Skin epidermis (tissue), 12 donors: ENCODE data around the gene UBR3.
A peak's percentile ranks its signal among the peaks of the same experiment; 100 is the strongest.
"Not testable (repeated sequence)": the region's sequence is repeated elsewhere in the genome, so short reads cannot be mapped to it uniquely, and the experiment has no call there.

Source experiments
- H3K27ac ChIP-seq, 21 experiments: fragments of 200-600 bp; sonication (generic) in 11 of 21; one replicate each; pipeline ENCODE4 v1.5.0; 2020; ENCODE audit warnings: mild to moderate bottlenecking in 3 of 21, inconsistent platforms in 2 of 21, moderate library complexity in 2 of 21
- H3K4me3 ChIP-seq, 7 experiments: fragments of 200-600 bp; sonication (generic) in 2 of 7; one replicate each; pipeline ENCODE4 v1.5.0; 2020; ENCODE audit warnings: inconsistent platforms in 2 of 7, mild to moderate bottlenecking in 2 of 7, moderate library complexity in 1 of 7

Gene UBR3

GRCh38 chr2:169925968-169926367 lies 98.7 kb downstream of the UBR3 start:
- no peak overlapping the region for H3K27ac ChIP-seq
- H3K4me3 ChIP-seq = no peak overlapping the region

GRCh38 chr2:169928463-169928864 lies 101.2 kb downstream of the UBR3 start:
- no peak overlapping the region for H3K4me3 ChIP-seq
- no peak overlapping the region for H3K27ac ChIP-seq

- H3K27ac ChIP-seq = peak overlapping the region in 1 of 21 experiments; percentile 13
- H3K4me3 ChIP-seq = peak overlapping the region in 1 of 7 experiments; percentile 3
These were observed 106.0 kb downstream of the UBR3 start for GRCh38 chr2:169933124-169933711.

- H3K27ac ChIP-seq, H3K4me3 ChIP-seq: not testable (repeated sequence)
These were observed 109.4 kb downstream of the UBR3 start for GRCh38 chr2:169936652-169937051.

GRCh38 chr2:169945515-169945914 lies 118.3 kb downstream of the UBR3 start:
- Histone ChIP-seq H3K4me3 (no peak overlapping the region), H3K27ac (no peak overlapping the region)

GRCh38 chr2:169946092-169946491 lies 118.8 kb downstream of the UBR3 start:
- Histone ChIP-seq H3K27ac (no peak overlapping the region), H3K4me3 (no peak overlapping the region)

GRCh38 chr2:169946546-169946945 lies 119.3 kb downstream of the UBR3 start:
- no peak overlapping the region for H3K27ac ChIP-seq
- H3K4me3 ChIP-seq = no peak overlapping the region

- Histone ChIP-seq H3K27ac (no peak overlapping the region), H3K4me3 (no peak overlapping the region)
These were observed 128.7 kb downstream of the UBR3 start for GRCh38 chr2:169955940-169956339.

- not testable (repeated sequence) for H3K27ac ChIP-seq, H3K4me3 ChIP-seq
These were observed 130.0 kb downstream of the UBR3 start for GRCh38 chr2:169957219-169957618.

GRCh38 chr2:169961911-169962310 lies 134.7 kb downstream of the UBR3 start:
- H3K4me3 ChIP-seq = no peak overlapping the region
- no peak overlapping the region for H3K27ac ChIP-seq

- H3K4me3 ChIP-seq = no peak overlapping the region
- no peak overlapping the region for H3K27ac ChIP-seq
These were observed 136.5 kb downstream of the UBR3 start for GRCh38 chr2:169963786-169964185.

GRCh38 chr2:169964740-169965139 lies 137.5 kb downstream of the UBR3 start:
- Histone ChIP-seq H3K4me3 (no peak overlapping the region), H3K27ac (no peak overlapping the region)

- no peak overlapping the region for H3K27ac ChIP-seq
- no peak overlapping the region for H3K4me3 ChIP-seq
These were observed 138.2 kb downstream of the UBR3 start for GRCh38 chr2:169965495-169965894.

- H3K27ac ChIP-seq = no peak overlapping the region
- H3K4me3 ChIP-seq = no peak overlapping the region
These were observed 139.2 kb downstream of the UBR3 start for GRCh38 chr2:169966454-169966853.

GRCh38 chr2:169968743-169969142 lies 141.5 kb downstream of the UBR3 start:
- Histone ChIP-seq H3K4me3 (no peak overlapping the region), H3K27ac (no peak overlapping the region)

- H3K27ac ChIP-seq = peak overlapping the region in 2 of 21 experiments; percentile 28 to 35
- no peak overlapping the region for H3K4me3 ChIP-seq
These were observed 148.0 kb downstream of the UBR3 start for GRCh38 chr2:169975221-169975620.

- H3K27ac ChIP-seq = no peak overlapping the region
- no peak overlapping the region for H3K4me3 ChIP-seq
These were observed 149.1 kb downstream of the UBR3 start for GRCh38 chr2:169976335-169976851.

GRCh38 chr2:169977530-169977929 lies 150.3 kb downstream of the UBR3 start:
- no peak overlapping the region for H3K4me3 ChIP-seq
- H3K27ac ChIP-seq = no peak overlapping the region

GRCh38 chr2:169978402-169979017 lies 151.3 kb downstream of the UBR3 start:
- H3K27ac ChIP-seq = no peak overlapping the region
- H3K4me3 ChIP-seq = no peak overlapping the region

GRCh38 chr2:169979025-169979424 lies 151.8 kb downstream of the UBR3 start:
- no peak overlapping the region for H3K4me3 ChIP-seq

GRCh38 chr2:169980001-169980400 lies 152.7 kb downstream of the UBR3 start:
- Histone ChIP-seq H3K4me3 (no peak overlapping the region), H3K27ac (no peak overlapping the region)

More at GRCh38 chr2:169979025-169979424, 151.8 kb downstream of the UBR3 start:
- H3K27ac ChIP-seq = no peak overlapping the region

GRCh38 chr2:169980643-169981042 lies 153.4 kb downstream of the UBR3 start:
- H3K4me3 ChIP-seq = no peak overlapping the region
- no peak overlapping the region for H3K27ac ChIP-seq
